ENCODE data around the gene QRICH1.
"Not testable (repeated sequence)": the region's sequence is repeated elsewhere in the genome, so short reads cannot be mapped to it uniquely, and the experiment has no call there.

Gene QRICH1

GRCh38 chr3:49017229-49017970 lies 76.5 kb downstream of the QRICH1 start:
- DNase-seq (ENCODE audit: low spot score): peak; percentile 59

- DNase-seq (ENCODE audit: low spot score): no peak
Measured at GRCh38 chr3:49016414-49017228, 77.2 kb downstream of the QRICH1 start.

- no peak for DNase-seq (ENCODE audit: low spot score)
Measured at GRCh38 chr3:49015765-49016164, 78.1 kb downstream of the QRICH1 start.

- DNase-seq (ENCODE audit: low spot score): no peak
Measured at GRCh38 chr3:49015072-49015471, 78.8 kb downstream of the QRICH1 start.

- DNase-seq (ENCODE audit: low spot score): no peak
Measured at GRCh38 chr3:49013738-49014660, 79.9 kb downstream of the QRICH1 start.

GRCh38 chr3:49013113-49013737 lies 80.6 kb downstream of the QRICH1 start:
- DNase-seq (ENCODE audit: low spot score): no peak

GRCh38 chr3:49012441-49013017 lies 81.3 kb downstream of the QRICH1 start:
- DNase-seq (ENCODE audit: low spot score): no peak

GRCh38 chr3:49009396-49009795 lies 84.5 kb downstream of the QRICH1 start:
- no peak for DNase-seq (ENCODE audit: low spot score)

GRCh38 chr3:49008627-49009026 lies 85.2 kb downstream of the QRICH1 start:
- DNase-seq (ENCODE audit: low spot score): not testable (repeated sequence)

GRCh38 chr3:49007771-49008528 lies 85.9 kb downstream of the QRICH1 start:
- peak; percentile 80 for DNase-seq (ENCODE audit: low spot score)

- DNase-seq (ENCODE audit: low spot score): peak; percentile 99
Measured at GRCh38 chr3:49007068-49007770, 86.7 kb downstream of the QRICH1 start, which contains the start of gene WDR6. TSS of gene WDR6 (plus strand) at chr3:49007391. CDS start at chr3:49007432, 41 bp downstream.

- DNase-seq (ENCODE audit: low spot score): no peak
Measured at GRCh38 chr3:49006408-49007067, 87.3 kb downstream of the QRICH1 start.

- DNase-seq (ENCODE audit: low spot score): no peak
Measured at GRCh38 chr3:49005998-49006397, 87.9 kb downstream of the QRICH1 start.

GRCh38 chr3:49005303-49005680 lies 88.6 kb downstream of the QRICH1 start:
- DNase-seq (ENCODE audit: low spot score): no peak

- peak; percentile 47 for DNase-seq (ENCODE audit: low spot score)
Measured at GRCh38 chr3:49004352-49005302, 89.2 kb downstream of the QRICH1 start.

- DNase-seq (ENCODE audit: low spot score): no peak
Measured at GRCh38 chr3:49001155-49001554, 92.7 kb downstream of the QRICH1 start.

- no peak for DNase-seq (ENCODE audit: low spot score)
Measured at GRCh38 chr3:48999085-48999858, 94.6 kb downstream of the QRICH1 start.

All from LoVo (cell line).